WTC11 (cell line): ENCODE data around the gene CXCL3. TPM values are rescaled to one million over a fixed set of nuclear protein-coding genes. Genes with fewer than 3 reads are reported as not detected.

Experiments
- ATAC-seq: fragments of 200-7000 bp; cut with Tn5 transposase; 2 replicates; pipeline ENCODE4 v1.10.0; 2021; ENCODE audit warnings: mild to moderate bottlenecking, moderate library complexity
- CTCF ChIA-PET: fragments of 300-600 bp; sonication (Branson Sonifier 250); formaldehyde crosslinking; loops from one replicate; lab custom pipeline; 2021; ENCODE audit warnings: antibody characterized with exemption; lab: Charles Lee
- POLR2A ChIA-PET: fragments of 350-600 bp; sonication (Branson Sonifier 250); formaldehyde crosslinking; loops from one replicate; lab custom pipeline; 2021; ENCODE audit warnings: antibody characterized with exemption; lab: Charles Lee
- DNase-seq: peaks from one replicate; pipeline ENCODE4 v3.0.0; 2021; ENCODE audit warnings: low spot score
- H3K27ac Mint-ChIP-seq: 2 replicates; pipeline ENCODE4 v1.8.0; 2021; ENCODE audit warnings: mixed read lengths
- H3K27me3 Mint-ChIP-seq: 2 replicates; pipeline ENCODE4 v1.8.0; 2021; ENCODE audit warnings: low read depth, mild to moderate bottlenecking, moderate library complexity, mixed read lengths
- H3K36me3 Mint-ChIP-seq: 2 replicates; pipeline ENCODE4 v1.8.0; 2021; ENCODE audit warnings: mixed read lengths
- H3K4me1 Mint-ChIP-seq: 2 replicates; pipeline ENCODE4 v1.8.0; 2022; ENCODE audit warnings: mixed read lengths
- H3K4me3 Mint-ChIP-seq: 2 replicates; pipeline ENCODE4 v1.8.0; 2021; ENCODE audit warnings: mild to moderate bottlenecking, moderate library complexity, mixed read lengths
- H3K9me3 Mint-ChIP-seq: 2 replicates; pipeline ENCODE4 v1.8.0; 2021; ENCODE audit warnings: mixed read lengths
- AR ChIP-seq: fragments of 250-450 bp; sonication (Bioruptor Pico); IDR thresholded peaks from 2 replicates; pipeline ENCODE4 v1.9.0; 2021; ENCODE audit warnings: mild to moderate bottlenecking
- CREB1 ChIP-seq: sonication (generic); formaldehyde crosslinking; IDR thresholded peaks from 2 replicates; pipeline ENCODE4 v1.8.0; 2023; ENCODE audit warnings: mild to moderate bottlenecking, missing genetic modification reagents
- GABPB1 ChIP-seq: sonication (generic); formaldehyde crosslinking; IDR thresholded peaks from 2 replicates; pipeline ENCODE4 v1.8.1; 2023; ENCODE audit warnings: mild to moderate bottlenecking, missing genetic modification reagents
- GTF2I ChIP-seq: fragments of 250-450 bp; sonication (Bioruptor Pico); conservative IDR thresholded peaks from 2 replicates; pipeline ENCODE4 v1.4.0; 2021; ENCODE audit warnings: mild to moderate bottlenecking
- HMGA2 ChIP-seq: fragments of 250-450 bp; sonication (Bioruptor Pico); IDR thresholded peaks from 2 replicates; pipeline ENCODE4 v1.4.0; 2021; ENCODE audit warnings: mild to moderate bottlenecking, moderate library complexity
- IRF2 ChIP-seq: sonication (generic); formaldehyde crosslinking; IDR thresholded peaks from 2 replicates; pipeline ENCODE4 v1.8.0; 2022; ENCODE audit warnings: low read depth, missing genetic modification reagents, borderline replicate concordance
- MXD4 ChIP-seq: fragments of 250-450 bp; sonication (Bioruptor Pico); IDR thresholded peaks from 2 replicates; pipeline ENCODE4 v1.8.0; 2021; ENCODE audit warnings: mild to moderate bottlenecking, moderate library complexity, borderline replicate concordance
- NFYB ChIP-seq: sonication (generic); formaldehyde crosslinking; conservative IDR thresholded peaks from 2 replicates; pipeline ENCODE4 v1.8.0; 2022; ENCODE audit warnings: low read depth, missing genetic modification reagents
- OVOL2 ChIP-seq: fragments of 250-450 bp; sonication (Bioruptor Pico); IDR thresholded peaks from 2 replicates; pipeline ENCODE4 v1.9.0; 2021; ENCODE audit warnings: mild to moderate bottlenecking, borderline replicate concordance
- RORB ChIP-seq: fragments of 250-450 bp; sonication (Bioruptor Pico); IDR thresholded peaks from 2 replicates; pipeline ENCODE4 v1.9.0; 2021; ENCODE audit warnings: mild to moderate bottlenecking
- SMAD4 ChIP-seq: sonication (generic); formaldehyde crosslinking; IDR thresholded peaks from 2 replicates; pipeline ENCODE4 v1.8.0; 2022; ENCODE audit warnings: mild to moderate bottlenecking, missing genetic modification reagents
- ZNF281 ChIP-seq: sonication (generic); formaldehyde crosslinking; IDR thresholded peaks from 2 replicates; pipeline ENCODE4 v1.8.0; 2023; ENCODE audit warnings: mild to moderate bottlenecking, missing genetic modification reagents
- ZNF416 ChIP-seq: fragments of 250-450 bp; sonication (Bioruptor Pico); IDR thresholded peaks from 2 replicates; pipeline ENCODE4 v1.9.0; 2021; ENCODE audit warnings: mild to moderate bottlenecking, inconsistent platforms
- ZNF423 ChIP-seq: fragments of 250-450 bp; sonication (Bioruptor Pico); IDR thresholded peaks from 2 replicates; pipeline ENCODE4 v2.1.2; 2022; ENCODE audit warnings: mild to moderate bottlenecking, moderate library complexity
- total RNA-seq: library from RNA; stranded (reverse); gene quantifications from 3 replicates; pipeline ENCODE4 v1.2.3, GENCODE V29; 2021
- TF ChIP-seq, protein P1 (sequence below): sonication (generic); formaldehyde crosslinking; IDR thresholded peaks from 2 replicates; pipeline ENCODE4 v1.8.0; 2023; ENCODE audit warnings: missing genetic modification reagents, mild to moderate bottlenecking, borderline replicate concordance
- TF ChIP-seq, protein P2 (sequence below): fragments of 250-450 bp; sonication (Bioruptor Pico); IDR thresholded peaks from 2 replicates; pipeline ENCODE4 v1.9.0; 2021; ENCODE audit warnings: moderate library complexity, mild to moderate bottlenecking, inconsistent platforms, borderline replicate concordance
- TF ChIP-seq, protein P3 (sequence below): sonication (generic); formaldehyde crosslinking; IDR thresholded peaks from 2 replicates; pipeline ENCODE4 v1.8.0; 2022; ENCODE audit warnings: mild to moderate bottlenecking, missing genetic modification reagents
- TF ChIP-seq, protein P4 (sequence below): sonication (generic); formaldehyde crosslinking; IDR thresholded peaks from 2 replicates; pipeline ENCODE4 v1.8.0; 2022; ENCODE audit warnings: mild to moderate bottlenecking, missing genetic modification reagents
- TF ChIP-seq, protein P5 (sequence below): fragments of 250-450 bp; sonication (Bioruptor Pico); IDR thresholded peaks from 2 replicates; pipeline ENCODE4 v1.8.0; 2021; ENCODE audit warnings: mild to moderate bottlenecking

CXCL3 gene
- total RNA-seq, 1 experiment from 2014 or later, result 3.5 TPM

DNA sequence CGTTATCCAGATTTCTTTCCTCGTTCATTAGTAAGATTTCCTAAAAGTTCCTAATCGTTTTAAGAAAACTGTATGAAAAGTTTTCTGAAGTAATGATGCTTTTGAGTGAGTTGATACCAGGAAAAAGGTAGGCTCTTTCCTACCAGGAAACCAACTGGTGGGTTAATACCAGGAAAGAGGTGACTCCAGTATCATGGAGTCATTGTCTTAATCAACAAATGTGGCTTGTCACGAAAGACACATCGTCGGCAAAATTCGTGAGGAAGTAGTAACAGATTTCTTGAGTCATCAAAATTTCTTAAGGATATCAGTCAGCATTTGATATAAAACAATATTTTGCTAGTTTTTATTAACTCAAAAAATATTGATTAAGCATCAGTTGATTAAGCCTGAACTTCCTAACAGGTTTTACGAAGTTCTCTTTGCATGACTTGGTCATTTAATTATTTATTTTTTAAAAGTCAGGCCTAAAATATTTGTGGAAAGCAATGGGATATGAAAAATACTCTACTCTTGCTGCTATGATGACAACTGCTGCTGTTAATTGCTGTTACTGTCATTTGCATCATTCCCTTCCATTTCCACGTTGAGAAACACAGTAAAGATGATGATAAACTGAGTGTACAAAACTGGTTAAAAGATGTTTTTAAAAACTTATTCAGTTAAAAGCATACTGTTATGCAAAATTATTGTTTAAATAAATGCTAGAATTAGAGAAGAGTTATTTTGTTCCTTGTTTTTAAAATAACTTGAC lies 47.3 kb downstream of the CXCL3 start:
- H3K9me3 Mint-ChIP-seq, result peaks cover 13% of the 10 kb centered on the region
- no peak for ATAC-seq
- DNase-seq, result no peak
- peaks cover 4% of the 10 kb centered on the region; the same call in 1 of the 2 replicates for H3K36me3 Mint-ChIP-seq
- peaks cover 58% of the 10 kb centered on the region for H3K4me1 Mint-ChIP-seq
- ChIA-PET CTCF (no interaction called here), POLR2A (no interaction called here)
- no peak overlapping the region for H3K4me3 Mint-ChIP-seq
- no peak overlapping the region for H3K27ac Mint-ChIP-seq
- peaks cover 11% of the 10 kb centered on the region for H3K27me3 Mint-ChIP-seq
- TF ChIP-seq SMAD4 (CRISPR knock-in tag) (no peak), MXD4 (no peak), AR (CRISPR knock-in tag) (no peak), OVOL2 (CRISPR knock-in tag) (no peak), GABPB1 (CRISPR knock-in tag) (no peak), NFYB (CRISPR knock-in tag) (no peak), ZNF423 (no peak), IRF2 (CRISPR knock-in tag) (no peak), HMGA2 (CRISPR knock-in tag) (no peak), GTF2I (CRISPR knock-in tag) (no peak)
- TF ChIP-seq, protein P1, sequence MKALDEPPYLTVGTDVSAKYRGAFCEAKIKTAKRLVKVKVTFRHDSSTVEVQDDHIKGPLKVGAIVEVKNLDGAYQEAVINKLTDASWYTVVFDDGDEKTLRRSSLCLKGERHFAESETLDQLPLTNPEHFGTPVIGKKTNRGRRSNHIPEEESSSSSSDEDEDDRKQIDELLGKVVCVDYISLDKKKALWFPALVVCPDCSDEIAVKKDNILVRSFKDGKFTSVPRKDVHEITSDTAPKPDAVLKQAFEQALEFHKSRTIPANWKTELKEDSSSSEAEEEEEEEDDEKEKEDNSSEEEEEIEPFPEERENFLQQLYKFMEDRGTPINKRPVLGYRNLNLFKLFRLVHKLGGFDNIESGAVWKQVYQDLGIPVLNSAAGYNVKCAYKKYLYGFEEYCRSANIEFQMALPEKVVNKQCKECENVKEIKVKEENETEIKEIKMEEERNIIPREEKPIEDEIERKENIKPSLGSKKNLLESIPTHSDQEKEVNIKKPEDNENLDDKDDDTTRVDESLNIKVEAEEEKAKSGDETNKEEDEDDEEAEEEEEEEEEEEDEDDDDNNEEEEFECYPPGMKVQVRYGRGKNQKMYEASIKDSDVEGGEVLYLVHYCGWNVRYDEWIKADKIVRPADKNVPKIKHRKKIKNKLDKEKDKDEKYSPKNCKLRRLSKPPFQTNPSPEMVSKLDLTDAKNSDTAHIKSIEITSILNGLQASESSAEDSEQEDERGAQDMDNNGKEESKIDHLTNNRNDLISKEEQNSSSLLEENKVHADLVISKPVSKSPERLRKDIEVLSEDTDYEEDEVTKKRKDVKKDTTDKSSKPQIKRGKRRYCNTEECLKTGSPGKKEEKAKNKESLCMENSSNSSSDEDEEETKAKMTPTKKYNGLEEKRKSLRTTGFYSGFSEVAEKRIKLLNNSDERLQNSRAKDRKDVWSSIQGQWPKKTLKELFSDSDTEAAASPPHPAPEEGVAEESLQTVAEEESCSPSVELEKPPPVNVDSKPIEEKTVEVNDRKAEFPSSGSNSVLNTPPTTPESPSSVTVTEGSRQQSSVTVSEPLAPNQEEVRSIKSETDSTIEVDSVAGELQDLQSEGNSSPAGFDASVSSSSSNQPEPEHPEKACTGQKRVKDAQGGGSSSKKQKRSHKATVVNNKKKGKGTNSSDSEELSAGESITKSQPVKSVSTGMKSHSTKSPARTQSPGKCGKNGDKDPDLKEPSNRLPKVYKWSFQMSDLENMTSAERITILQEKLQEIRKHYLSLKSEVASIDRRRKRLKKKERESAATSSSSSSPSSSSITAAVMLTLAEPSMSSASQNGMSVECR, result no peak
- TF ChIP-seq, protein P2, sequence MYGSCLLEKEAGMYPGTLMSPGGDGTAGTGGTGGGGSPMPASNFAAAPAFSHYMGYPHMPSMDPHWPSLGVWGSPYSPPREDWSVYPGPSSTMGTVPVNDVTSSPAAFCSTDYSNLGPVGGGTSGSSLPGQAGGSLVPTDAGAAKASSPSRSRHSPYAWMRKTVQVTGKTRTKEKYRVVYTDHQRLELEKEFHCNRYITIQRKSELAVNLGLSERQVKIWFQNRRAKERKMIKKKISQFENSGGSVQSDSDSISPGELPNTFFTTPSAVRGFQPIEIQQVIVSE (CRISPR knock-in tag), result no peak

GRCh38 chr4:73989928-73990327 lies 48.6 kb downstream of the CXCL3 start:
- Mint-ChIP-seq H3K4me1 (peaks cover 62% of the 10 kb centered on the region), H3K4me3 (no peak overlapping the region), H3K9me3 (peaks cover 13% of the 10 kb centered on the region), H3K27ac (no peak overlapping the region), H3K27me3 (peaks cover 11% of the 10 kb centered on the region), H3K36me3 (peaks cover 4% of the 10 kb centered on the region; the same call in 1 of the 2 replicates)
- ChIA-PET CTCF (interaction anchor here (0.6 kb wide), 1 partner anchor 9 kb away, joined by 3 read pairs; the partner anchor contains the start of gene CXCL5), POLR2A (no interaction called here)
- DNase-seq (no peak), ATAC-seq (no peak)
- TF ChIP-seq CREB1 (CRISPR knock-in tag) (no peak), ZNF416 (CRISPR knock-in tag) (no peak), RORB (CRISPR knock-in tag) (no peak), ZNF281 (CRISPR knock-in tag) (no peak)
- TF ChIP-seq, protein P3, sequence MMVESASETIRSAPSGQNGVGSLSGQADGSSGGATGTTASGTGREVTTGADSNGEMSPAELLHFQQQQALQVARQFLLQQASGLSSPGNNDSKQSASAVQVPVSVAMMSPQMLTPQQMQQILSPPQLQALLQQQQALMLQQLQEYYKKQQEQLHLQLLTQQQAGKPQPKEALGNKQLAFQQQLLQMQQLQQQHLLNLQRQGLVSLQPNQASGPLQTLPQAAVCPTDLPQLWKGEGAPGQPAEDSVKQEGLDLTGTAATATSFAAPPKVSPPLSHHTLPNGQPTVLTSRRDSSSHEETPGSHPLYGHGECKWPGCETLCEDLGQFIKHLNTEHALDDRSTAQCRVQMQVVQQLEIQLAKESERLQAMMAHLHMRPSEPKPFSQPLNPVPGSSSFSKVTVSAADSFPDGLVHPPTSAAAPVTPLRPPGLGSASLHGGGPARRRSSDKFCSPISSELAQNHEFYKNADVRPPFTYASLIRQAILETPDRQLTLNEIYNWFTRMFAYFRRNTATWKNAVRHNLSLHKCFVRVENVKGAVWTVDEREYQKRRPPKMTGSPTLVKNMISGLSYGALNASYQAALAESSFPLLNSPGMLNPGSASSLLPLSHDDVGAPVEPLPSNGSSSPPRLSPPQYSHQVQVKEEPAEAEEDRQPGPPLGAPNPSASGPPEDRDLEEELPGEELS, result no peak
- TF ChIP-seq, protein P4, sequence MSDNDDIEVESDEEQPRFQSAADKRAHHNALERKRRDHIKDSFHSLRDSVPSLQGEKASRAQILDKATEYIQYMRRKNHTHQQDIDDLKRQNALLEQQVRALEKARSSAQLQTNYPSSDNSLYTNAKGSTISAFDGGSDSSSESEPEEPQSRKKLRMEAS (CRISPR knock-in tag), result no peak
- TF ChIP-seq, protein P5, sequence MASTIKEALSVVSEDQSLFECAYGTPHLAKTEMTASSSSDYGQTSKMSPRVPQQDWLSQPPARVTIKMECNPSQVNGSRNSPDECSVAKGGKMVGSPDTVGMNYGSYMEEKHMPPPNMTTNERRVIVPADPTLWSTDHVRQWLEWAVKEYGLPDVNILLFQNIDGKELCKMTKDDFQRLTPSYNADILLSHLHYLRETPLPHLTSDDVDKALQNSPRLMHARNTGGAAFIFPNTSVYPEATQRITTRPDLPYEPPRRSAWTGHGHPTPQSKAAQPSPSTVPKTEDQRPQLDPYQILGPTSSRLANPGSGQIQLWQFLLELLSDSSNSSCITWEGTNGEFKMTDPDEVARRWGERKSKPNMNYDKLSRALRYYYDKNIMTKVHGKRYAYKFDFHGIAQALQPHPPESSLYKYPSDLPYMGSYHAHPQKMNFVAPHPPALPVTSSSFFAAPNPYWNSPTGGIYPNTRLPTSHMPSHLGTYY (CRISPR knock-in tag), result no peak
- TF ChIP-seq, protein P2 (CRISPR knock-in tag), result no peak
